A673 (cell line): ENCODE measurements around the gene HADHA.

ENCODE experiments used
- CTCF ChIP-seq: fragments of 300-800, 200-600 bp; sonication (generic); conservative IDR thresholded peaks from 2 replicates; pipeline ENCODE4 v1.5.1; 2017; ENCODE audit warnings: low read depth, mild to moderate bottlenecking, antibody characterized with exemption, low read length, moderate library complexity, mixed read lengths
- EZH2 ChIP-seq: fragments of 200-600 bp; sonication (generic); IDR thresholded peaks from 2 replicates; pipeline ENCODE4 v1.6.1; 2017; ENCODE audit warnings: borderline replicate concordance, low read depth, mild to moderate bottlenecking, mixed read lengths, antibody characterized with exemption, low read length; ENCODE audit not compliant: poor library complexity, severe bottlenecking

- no peak for TF ChIP-seq CTCF
- TF ChIP-seq EZH2, result no peak
Observed at GRCh38 chr2:26185954-26186770, 58.3 kb downstream of the HADHA start.
